Kidney epithelial cell (primary cell): ENCODE data around the gene C21orf58. TPM values are rescaled to one million over a fixed set of nuclear protein-coding genes. Genes with fewer than 3 reads are reported as not detected.

Experiments
- DNase-seq: peaks from one replicate; pipeline ENCODE4 v3.0.0-alpha.2; 2010; ENCODE audit warnings: low read depth
- H3K27me3 ChIP-seq: 2 replicates; pipeline ENCODE4 v1.6.0; 2011; ENCODE audit warnings: low read length; ENCODE audit not compliant: control insufficient read depth, insufficient read depth
- H3K36me3 ChIP-seq: 2 replicates; pipeline ENCODE4 v1.5.1; 2011; ENCODE audit warnings: low read length; ENCODE audit not compliant: control insufficient read depth, insufficient read depth
- H3K4me3 ChIP-seq: 2 replicates; pipeline ENCODE4 v1.5.1; 2011; ENCODE audit warnings: low read depth, mild to moderate bottlenecking, control low read depth, low read length
- CTCF ChIP-seq: IDR thresholded peaks from 2 replicates; pipeline ENCODE4 v1.5.1; 2011; ENCODE audit warnings: mild to moderate bottlenecking, moderate library complexity, low read length, control low read depth, inconsistent platforms; ENCODE audit not compliant: insufficient read depth, poor library complexity, severe bottlenecking
- total RNA-seq: library from RNA; depleted of rRNA; stranded (reverse); fragments of >200 nt; gene quantifications from 2 replicates; pipeline ENCODE4 v1.2.3, GENCODE V29; 2015

The C21orf58 gene
- total RNA-seq, 1 donor from 2014 or later, result 1.5 TPM

GRCh38 chr21:46361935-46362334, 38.3 kb upstream of the C21orf58 start:
- TF ChIP-seq CTCF, result no peak

GRCh38 chr21:46361176-46361575, 37.5 kb upstream of the C21orf58 start:
- no peak for DNase-seq
- Histone ChIP-seq H3K4me3 (no peak overlapping the region), H3K27me3 (no peaks in the 10 kb centered on the region), H3K36me3 (no peaks in the 10 kb centered on the region)
- no peak for TF ChIP-seq CTCF

More at GRCh38 chr21:46361935-46362334, 38.3 kb upstream of the C21orf58 start:
- DNase-seq, result no peak
- Histone ChIP-seq H3K27me3 (no peaks in the 10 kb centered on the region), H3K4me3 (no peak overlapping the region), H3K36me3 (no peaks in the 10 kb centered on the region)

- no peak for DNase-seq
- Histone ChIP-seq H3K36me3 (peaks cover 4% of the 10 kb centered on the region), H3K27me3 (no peaks in the 10 kb centered on the region), H3K4me3 (no peak overlapping the region)
- TF ChIP-seq CTCF, result no peak
Measured at GRCh38 chr21:46357684-46358425, 34.2 kb upstream of the C21orf58 start.

GRCh38 chr21:46357335-46357604, 33.6 kb upstream of the C21orf58 start:
- Histone ChIP-seq H3K36me3 (peaks cover 4% of the 10 kb centered on the region), H3K27me3 (no peaks in the 10 kb centered on the region), H3K4me3 (no peak overlapping the region)
- DNase-seq, result no peak
- TF ChIP-seq CTCF, result no peak

GRCh38 chr21:46356494-46357334, 33.0 kb upstream of the C21orf58 start:
- no peak for DNase-seq
- Histone ChIP-seq H3K36me3 (peaks cover 5% of the 10 kb centered on the region), H3K4me3 (no peak overlapping the region), H3K27me3 (no peaks in the 10 kb centered on the region)
- no peak for TF ChIP-seq CTCF
